GM12892 (cell line): ENCODE results near the gene INPP5A.
"Not testable (repeated sequence)": the region's sequence is repeated elsewhere in the genome, so short reads cannot be mapped to it uniquely, and the experiment has no call there.

Source experiments
- DNase-seq: peaks from one replicate; pipeline ENCODE4 v3.0.0; 2011; ENCODE audit not compliant: insufficient read length
- FAIRE-seq: peaks from 2 replicates; lab custom pipeline; 2011; peaks lifted over from hg19 to GRCh38; lab: Jason Lieb, UNC
- POLR2A ChIP-seq: IDR thresholded peaks from 2 replicates; pipeline ENCODE4 v1.6.1; 2011; ENCODE audit warnings: low read depth, low read length, control low read depth
- POLR2AphosphoS5 ChIP-seq: IDR thresholded peaks from 2 replicates; pipeline ENCODE4 v1.6.1; 2011; ENCODE audit warnings: low read depth, low read length, control low read depth
- TAF1 ChIP-seq: IDR thresholded peaks from 2 replicates; pipeline ENCODE4 v1.6.1; 2011; ENCODE audit warnings: low read depth, mild to moderate bottlenecking, control low read depth, low read length, borderline replicate concordance

Gene INPP5A

GRCh38 chr10:132817701-132818211, 280.2 kb downstream of the INPP5A start:
- FAIRE-seq (no peak), DNase-seq (no peak)
- no peak for TF ChIP-seq TAF1

GRCh38 chr10:132820056-132820455, 282.5 kb downstream of the INPP5A start:
- TF ChIP-seq POLR2A (no peak), TAF1 (no peak), POLR2AphosphoS5 (no peak)
- FAIRE-seq, result no peak
- DNase-seq, result no peak

- DNase-seq, FAIRE-seq: not testable (repeated sequence)
Observed at GRCh38 chr10:132825783-132826523, 288.4 kb downstream of the INPP5A start.

- DNase-seq (no peak), FAIRE-seq (no peak)
- TF ChIP-seq POLR2A (no peak), POLR2AphosphoS5 (no peak), TAF1 (no peak)
Observed at GRCh38 chr10:132826524-132827422, 289.2 kb downstream of the INPP5A start.

GRCh38 chr10:132827423-132827789, 289.8 kb downstream of the INPP5A start:
- no peak for TF ChIP-seq POLR2A
- no peak for TF ChIP-seq TAF1
- TF ChIP-seq POLR2AphosphoS5, result no peak
- FAIRE-seq (no peak), DNase-seq (no peak)

- FAIRE-seq, result no peak
Observed at GRCh38 chr10:132827861-132828539, 290.4 kb downstream of the INPP5A start.

GRCh38 chr10:132828681-132829080, 291.1 kb downstream of the INPP5A start:
- FAIRE-seq, result no peak
- no peak for DNase-seq
- no peak for TF ChIP-seq POLR2AphosphoS5
- no peak for TF ChIP-seq TAF1
- TF ChIP-seq POLR2A, result no peak

More at GRCh38 chr10:132827861-132828539, 290.4 kb downstream of the INPP5A start:
- TF ChIP-seq POLR2A (no peak), POLR2AphosphoS5 (no peak), TAF1 (no peak)
- no peak for DNase-seq

GRCh38 chr10:132829403-132829802, 291.8 kb downstream of the INPP5A start:
- no peak for FAIRE-seq
- TF ChIP-seq TAF1 (no peak), POLR2A (no peak)
- DNase-seq, result no peak

GRCh38 chr10:132832186-132832969, 294.8 kb downstream of the INPP5A start:
- DNase-seq, result no peak
- no peak for FAIRE-seq
- TF ChIP-seq POLR2A (no peak), POLR2AphosphoS5 (no peak), TAF1 (no peak)
